Endothelial cell of hepatic sinusoid (primary cell): ENCODE measurements around the gene HYAL1.
"Not testable (repeated sequence)": the region's sequence is repeated elsewhere in the genome, so short reads cannot be mapped to it uniquely, and the experiment has no call there.

ENCODE experiments used
- in situ Hi-C: cut with HindIII; loops from 2 replicates; pipeline ENCODE4 v1.10.0; 2017; ENCODE audit warnings: low sequenced_read_pairs

Gene HYAL1

GRCh38 chr3:50319181-50319893 lies 16.0 kb upstream of the HYAL1 start:
- in situ Hi-C loops = no loop called here

DNA sequence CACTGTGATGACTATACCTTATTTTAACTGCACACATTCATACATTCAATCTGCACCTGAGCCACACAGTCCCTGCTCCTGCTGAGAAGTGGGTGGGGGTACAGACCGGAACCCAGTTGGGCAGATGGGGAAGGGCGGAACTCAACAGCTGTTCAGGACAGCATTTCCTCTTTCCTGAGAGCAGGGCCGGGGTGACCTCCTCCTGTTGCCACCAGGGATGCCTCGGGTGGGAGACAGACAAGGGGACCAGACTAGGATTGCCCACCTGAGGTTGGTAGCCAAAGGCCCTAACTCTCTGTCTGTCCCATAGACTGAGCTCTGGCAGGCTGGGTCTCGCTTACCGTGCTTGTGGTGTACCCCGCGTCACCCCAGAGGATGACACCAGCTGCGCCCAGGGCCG lies 15.2 kb upstream of the HYAL1 start:
- in situ Hi-C loops = no loop called here

- in situ Hi-C loops = no loop called here
Observed at GRCh38 chr3:50318163-50318562, 14.8 kb upstream of the HYAL1 start.

GRCh38 chr3:50317300-50317699 lies 13.9 kb upstream of the HYAL1 start:
- in situ Hi-C loops = no loop called here

DNA sequence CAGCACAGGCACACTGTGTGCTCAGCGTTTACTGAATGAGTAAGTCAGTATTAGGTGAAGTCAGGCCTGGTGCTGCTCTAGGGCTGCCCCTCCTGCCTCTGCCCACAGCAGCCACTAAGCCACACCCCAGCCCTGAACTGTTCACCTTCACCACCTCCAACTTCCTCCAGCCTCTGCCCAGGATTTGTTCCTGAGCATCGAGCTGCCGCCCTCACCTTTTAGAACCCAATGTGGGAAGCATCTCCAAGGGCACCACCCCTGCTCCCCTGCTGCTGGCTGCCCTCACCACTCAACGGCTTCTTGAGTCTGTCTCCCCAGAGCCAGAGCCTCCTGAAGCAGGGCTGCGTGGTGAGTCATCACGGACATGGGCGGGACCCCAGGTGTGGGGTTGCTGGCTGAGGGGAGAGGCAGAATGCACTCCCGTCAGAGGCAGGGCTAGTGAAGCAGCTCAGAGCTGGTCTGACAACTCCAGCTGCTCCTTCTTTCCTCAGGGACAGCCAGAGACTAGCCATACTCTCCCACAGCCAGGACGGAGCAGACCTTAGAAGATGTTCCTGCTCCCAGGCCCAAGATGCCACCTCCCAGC lies 13.4 kb upstream of the HYAL1 start:
- in situ Hi-C loops = no loop called here

DNA sequence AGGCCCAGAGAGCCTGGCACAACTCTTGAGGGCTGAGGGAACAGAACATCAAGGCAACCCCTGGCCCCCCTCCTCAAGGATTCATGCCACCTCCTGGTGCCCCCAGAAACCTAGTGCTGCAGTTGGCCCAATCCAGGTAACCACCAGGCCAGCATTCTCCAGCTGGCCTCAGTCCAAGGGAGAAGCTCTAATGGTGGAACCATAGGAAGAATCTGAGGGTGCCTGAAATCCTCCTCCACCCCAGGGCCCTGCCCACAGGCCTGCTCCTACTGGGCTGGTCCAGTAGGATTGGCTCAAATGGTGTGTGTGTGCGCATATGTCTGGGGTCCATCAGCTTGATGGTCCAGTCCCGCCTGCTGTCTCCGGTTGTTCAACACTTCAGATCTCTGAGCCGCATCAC lies 11.4 kb upstream of the HYAL1 start:
- in situ Hi-C loops = no loop called here

DNA sequence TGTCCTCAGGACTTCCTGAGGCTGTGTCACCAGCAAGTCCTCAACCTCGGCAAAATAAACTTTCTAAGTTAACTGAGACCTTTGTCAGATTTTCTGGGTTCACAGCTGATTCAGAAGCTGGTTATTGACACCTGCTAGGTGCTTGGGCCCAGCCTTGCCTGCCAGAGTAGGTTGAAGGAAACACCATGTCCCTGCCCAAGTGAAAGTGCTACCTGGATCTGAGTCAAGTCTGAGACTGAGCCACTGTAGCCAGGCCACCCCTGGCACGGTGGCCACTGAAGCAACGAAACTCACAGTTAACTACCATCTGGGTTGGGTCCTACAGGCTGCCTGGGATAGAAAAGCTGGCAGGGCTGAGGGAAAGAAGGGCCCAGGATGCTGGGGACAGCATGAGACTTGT lies 11.0 kb upstream of the HYAL1 start:
- in situ Hi-C loops = no loop called here

GRCh38 chr3:50312041-50312440 lies 8.7 kb upstream of the HYAL1 start:
- in situ Hi-C loops = not testable (repeated sequence)

GRCh38 chr3:50304601-50305000 lies 1.2 kb upstream of the HYAL1 start:
- in situ Hi-C loops = no loop called here

- in situ Hi-C loops = no loop called here
Observed at GRCh38 chr3:50302095-50303012, 1.0 kb downstream of the HYAL1 start.

DNA sequence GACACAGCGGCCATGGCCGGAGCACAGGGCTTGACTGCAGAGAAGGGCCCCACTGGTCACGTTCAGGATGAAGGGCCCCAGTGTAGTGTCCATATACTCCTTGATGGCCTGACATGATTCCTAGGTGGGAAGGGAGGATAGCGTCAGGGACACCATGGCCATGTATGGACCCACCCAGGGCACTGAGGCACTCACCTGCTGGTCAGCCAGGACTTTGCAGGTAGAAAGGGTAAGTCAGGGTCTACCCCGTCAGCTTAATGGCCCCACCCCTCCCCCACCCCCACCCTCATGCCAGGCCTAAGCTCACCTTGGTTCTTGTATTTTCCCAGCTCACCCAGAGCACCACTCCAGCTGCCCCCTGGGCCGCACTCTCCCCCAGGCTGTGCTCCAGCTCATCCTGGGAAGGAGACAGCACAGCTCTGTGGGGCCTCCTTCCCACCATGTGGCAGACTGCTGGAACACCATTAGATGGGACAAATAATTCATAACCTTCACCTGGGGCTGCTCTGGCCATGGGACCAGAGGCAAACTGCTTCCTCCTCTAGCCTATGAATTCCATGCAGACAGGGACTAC lies 2.6 kb downstream of the HYAL1 start:
- in situ Hi-C loops = no loop called here

DNA sequence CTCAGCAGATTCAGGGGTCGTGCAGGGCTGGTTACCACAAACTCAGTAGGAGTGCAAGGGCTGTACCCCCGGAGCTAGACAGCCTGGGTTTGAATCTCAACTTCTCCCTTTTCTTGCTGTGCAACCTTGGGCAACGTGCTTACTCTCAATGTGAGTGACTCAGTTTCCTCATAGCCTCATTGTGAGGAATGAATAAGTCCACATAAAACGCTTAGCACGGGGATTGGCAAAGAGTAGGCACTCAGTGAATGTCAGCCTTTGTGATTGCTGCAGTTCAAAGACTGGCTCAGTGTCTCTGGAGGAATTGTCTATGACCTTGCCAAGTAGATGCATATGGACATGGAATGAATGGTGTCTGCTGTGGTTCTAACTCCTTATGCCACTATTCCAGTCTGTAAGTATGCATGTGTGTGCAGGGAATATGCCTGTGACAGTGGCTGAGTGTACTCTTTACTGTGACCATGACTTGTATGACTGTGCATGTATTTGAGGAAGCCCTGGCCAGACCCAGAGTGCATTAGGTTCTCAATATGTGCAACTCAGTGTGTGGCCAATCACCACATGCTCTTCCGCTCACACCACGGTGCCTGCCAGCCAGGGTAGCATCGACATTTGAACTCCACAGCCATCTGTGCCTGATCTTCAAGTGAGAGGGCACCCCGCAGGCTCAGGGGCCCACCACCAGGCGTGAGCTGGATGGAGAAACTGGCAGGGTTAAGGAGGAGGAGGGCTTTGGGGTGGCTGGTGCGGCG lies 3.3 kb downstream of the HYAL1 start:
- in situ Hi-C loops = no loop called here

- in situ Hi-C loops = no loop called here
Observed at GRCh38 chr3:50299638-50299928, 3.8 kb downstream of the HYAL1 start.

DNA sequence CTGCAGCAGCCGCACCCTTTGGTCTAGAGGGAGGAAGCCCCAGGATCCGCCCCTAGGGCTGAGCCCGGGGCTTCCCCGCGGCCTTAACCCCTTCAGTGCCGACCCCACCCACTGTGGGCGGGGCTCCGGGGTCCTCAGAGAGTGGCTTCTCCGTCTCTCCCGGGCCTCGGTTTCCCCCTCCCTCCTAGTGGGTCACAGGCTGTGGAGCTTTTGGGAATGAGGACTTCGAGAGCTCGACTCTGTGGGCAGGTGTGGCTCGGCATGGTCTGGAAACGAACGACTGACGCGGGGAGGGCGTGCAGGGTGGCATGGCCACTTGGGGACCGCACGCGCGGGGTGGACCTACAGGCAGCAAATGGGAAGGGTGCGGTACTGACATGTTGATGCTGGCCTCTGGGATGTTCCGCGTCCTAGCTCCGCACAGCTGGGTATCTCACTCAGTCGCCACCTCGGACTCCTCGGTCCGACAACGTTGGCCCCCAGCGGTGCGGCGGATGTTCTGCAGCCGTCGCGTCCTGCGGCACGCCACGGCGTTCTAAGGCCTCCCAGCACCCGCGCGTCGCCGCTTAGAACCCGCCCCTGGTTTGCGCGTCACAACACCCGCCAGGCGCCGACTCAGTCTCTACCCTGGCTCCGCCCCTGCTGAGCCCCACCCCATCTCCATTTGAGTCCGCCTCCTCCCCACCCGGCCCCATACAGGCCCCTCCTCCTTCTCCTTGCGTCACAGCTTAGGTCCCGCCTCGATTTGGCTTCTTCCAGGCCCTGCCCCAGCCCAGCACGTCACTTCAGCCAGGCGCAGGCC lies 4.3 kb downstream of the HYAL1 start, which contains the start of the genes HYAL3 and NAA80:
Gene HYAL3 (minus strand): TSS at position 570 of the 802 bp plus-strand sequence. CDS start 3,803 bp downstream, outside the sequence.
Gene NAA80 (minus strand): TSS at position 570 of the 802 bp plus-strand sequence. CDS start 1,942 bp downstream, outside the sequence.
- in situ Hi-C loops = no loop called here

DNA sequence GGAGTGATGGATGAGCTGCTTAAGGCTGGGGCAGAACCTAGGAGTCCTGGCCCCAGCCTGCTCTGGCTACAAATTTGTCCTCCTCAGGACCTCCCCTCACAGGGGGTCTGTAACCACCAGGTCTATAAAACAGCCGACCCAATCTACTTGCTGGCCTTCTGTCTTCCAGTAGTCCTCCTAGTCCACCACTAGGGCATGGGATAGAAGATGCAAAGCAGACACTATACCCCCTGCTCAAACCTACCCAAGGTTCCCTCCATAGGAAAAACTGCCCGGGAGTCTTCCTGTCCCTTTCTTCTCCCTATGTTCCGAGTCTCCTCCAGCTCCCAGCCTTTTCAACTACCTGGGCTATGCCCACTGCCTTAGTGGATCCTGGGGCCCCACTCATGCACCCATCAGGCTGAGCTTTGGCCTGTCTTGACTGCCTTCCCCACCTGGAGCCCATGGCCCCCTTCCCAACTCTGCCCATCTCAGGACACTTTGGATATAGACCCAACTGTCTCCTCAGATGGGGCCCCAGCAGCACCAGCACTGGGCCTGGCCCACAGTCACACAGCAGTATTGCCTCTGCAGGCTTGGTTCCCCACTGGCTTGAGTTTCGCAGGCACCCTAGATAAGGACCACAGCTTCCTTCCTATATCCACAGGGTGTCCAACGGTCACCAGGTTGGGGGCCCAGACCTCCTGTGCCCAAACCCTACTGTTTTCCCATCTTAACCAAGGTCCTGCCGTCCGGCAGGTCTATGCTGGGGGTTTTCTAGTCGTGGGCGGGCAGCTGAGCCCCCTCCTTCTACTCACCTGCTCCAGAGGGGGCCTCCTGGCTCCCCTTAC lies 5.3 kb downstream of the HYAL1 start:
- in situ Hi-C loops = no loop called here

GRCh38 chr3:50297384-50297775 lies 6.0 kb downstream of the HYAL1 start:
- in situ Hi-C loops = no loop called here

- in situ Hi-C loops = no loop called here
Observed at GRCh38 chr3:50296721-50297383, 6.5 kb downstream of the HYAL1 start.
